GM21576 (cell line): ENCODE data around the gene ACY1.
"Not testable (repeated sequence)": the region's sequence is repeated elsewhere in the genome, so short reads cannot be mapped to it uniquely, and the experiment has no call there.

Experiments
- ATAC-seq: cut with Tn5 transposase; IDR thresholded peaks from one replicate; pipeline ENCODE4 v1.9.1; 2021; ENCODE audit warnings: mild to moderate bottlenecking, moderate library complexity; ENCODE audit not compliant: unreplicated experiment

The ACY1 gene

DNA sequence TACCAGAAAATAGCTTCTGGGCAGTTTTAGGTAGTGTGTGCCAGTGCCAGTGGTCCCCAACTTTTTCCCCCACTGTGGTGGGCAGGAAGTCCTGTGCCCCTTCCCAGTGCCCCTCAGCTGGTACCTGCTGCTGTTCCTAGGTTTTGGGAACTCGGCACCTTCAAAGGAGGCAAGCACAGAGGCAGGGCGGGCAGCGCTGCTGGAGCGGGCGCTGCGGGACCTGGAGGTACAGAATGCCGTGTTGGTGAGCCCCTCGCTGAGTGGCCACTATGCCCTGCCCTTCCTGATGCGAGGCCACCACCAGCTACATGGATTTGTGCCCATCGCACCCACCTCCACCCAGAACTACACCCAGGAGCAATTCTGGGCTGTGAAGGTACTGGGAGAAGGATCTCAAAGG lies 3.1 kb upstream of the ACY1 start:
- no peak for ATAC-seq

DNA sequence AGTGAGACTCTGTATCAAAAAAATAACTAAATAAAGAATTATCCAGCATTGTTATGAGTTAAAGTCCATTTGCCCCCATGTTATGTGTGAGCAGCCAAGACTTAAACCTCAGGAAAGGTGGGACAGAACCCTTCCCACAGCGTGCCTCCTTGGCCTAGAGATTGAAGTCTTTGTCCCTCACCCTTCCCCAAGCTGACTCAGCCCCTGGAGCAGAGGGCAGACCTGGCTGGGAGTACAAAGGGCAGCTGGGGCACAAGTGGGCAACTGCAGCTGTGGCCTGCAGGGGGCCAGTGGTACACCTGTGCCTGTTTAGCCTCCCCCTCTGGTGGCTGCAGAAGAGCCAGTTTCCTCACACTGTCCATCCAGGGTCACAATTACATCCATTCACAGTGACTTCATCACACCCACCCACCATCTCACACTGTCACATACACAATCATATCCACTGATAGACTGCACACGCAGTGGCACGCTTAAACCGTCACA lies 940 bp upstream of the ACY1 start:
- ATAC-seq, result peak; percentile 52

DNA sequence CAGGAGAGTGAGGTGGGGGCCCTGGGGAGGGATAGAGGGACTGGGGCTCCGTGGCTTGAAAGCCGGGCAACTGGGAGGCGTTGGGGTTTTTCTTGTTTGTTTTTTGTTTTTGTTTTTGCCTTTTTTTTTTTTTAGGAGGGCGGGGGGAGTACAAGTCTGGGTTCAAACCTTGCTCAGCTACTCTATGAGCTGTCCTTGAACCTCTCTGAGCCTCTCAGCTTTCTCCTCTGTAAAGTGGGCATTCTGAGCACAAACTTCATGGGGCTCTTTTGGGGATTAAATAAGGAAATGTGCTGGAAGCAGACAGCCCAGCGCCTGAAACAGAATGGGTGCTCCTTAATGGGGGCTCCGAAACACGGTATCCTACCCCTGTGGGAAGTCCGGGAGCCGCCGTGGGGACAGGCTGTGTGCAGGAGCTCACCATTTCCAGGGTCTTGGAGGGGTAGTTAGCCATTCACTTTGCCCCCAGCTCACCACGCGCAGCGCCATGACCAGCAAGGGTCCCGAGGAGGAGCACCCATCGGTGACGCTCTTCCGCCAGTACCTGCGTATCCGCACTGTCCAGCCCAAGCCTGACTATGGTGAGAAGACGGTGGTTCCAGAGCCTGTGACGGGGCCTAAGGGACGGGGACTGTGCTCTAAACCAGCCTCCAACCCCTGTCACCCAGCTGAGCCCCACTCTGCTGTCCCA lies 388 bp downstream of the ACY1 start:
- ATAC-seq, result no peak

DNA sequence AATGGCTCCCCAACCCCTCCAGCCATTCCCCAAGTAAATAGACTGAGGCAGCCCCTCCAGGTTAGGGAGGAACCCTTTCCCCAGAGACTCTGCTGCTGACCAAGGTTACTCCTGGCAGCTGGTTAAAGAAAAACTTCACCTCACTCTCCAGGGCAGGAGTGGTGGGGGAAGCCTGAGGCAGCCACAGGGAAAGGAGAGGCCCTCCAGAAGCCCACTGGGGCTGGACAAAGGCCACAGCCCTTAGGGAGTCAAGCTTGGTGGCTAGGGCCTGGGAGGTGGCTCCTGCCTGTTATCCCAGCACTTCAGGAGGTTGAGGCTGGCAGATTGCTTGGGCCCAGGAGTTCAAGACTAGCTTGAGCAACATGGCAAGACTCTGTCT lies 923 bp downstream of the ACY1 start:
- no peak for ATAC-seq

DNA sequence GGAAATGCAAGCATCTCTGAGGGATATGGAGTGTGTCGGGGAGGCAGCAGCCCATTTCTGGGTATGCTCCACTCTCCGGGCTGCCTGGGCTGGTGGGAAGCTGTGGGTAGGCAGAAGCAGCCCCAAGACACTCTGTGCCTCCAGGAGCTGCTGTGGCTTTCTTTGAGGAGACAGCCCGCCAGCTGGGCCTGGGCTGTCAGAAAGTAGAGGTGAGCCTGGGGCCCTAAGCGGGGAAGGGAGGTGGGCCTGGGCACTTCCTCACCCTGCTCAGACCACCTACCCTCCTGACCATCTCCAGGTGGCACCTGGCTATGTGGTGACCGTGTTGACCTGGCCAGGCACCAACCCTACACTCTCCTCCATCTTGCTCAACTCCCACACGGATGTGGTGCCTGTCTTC lies 1.7 kb downstream of the ACY1 start:
- no peak for ATAC-seq

DNA sequence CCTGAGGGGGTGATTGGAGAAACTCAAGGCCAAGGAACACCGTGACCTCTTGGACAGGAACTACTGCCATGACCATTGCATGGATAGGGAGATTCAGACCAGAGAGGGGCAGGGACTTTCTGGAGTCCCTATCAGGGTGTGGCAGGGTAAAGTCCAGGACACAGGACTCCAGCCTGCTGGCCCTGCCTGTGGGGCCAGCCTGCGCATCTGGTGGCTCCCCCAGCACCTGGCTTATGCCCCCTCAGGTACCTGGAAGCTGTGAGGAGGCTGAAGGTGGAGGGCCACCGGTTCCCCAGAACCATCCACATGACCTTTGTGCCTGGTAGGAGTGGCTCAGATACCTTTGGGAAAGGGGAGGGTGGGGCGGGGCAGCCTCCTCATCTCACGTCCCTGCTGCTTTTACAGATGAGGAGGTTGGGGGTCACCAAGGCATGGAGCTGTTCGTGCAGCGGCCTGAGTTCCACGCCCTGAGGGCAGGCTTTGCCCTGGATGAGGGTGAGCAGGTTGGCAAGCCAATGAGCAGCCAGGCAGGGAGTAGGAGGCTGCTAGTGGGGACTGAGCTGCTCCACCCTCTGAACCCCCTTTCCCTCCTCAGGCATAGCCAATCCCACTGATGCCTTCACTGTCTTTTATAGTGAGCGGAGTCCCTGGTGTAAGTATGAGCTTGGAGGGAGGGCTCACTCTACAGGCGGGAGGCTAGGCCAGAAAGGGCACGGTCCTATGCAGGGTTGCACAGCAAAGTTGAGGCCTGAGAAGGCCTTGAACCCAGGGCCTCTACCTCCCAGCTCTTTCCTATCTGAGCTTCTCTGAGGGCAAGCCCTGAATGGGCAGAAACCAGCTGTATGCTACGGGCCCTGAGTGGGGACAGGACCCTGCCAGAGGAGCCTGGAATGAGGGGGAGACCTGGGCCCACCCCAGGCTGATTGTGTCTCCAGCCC lies 2.9 kb downstream of the ACY1 start:
- no peak for ATAC-seq

DNA sequence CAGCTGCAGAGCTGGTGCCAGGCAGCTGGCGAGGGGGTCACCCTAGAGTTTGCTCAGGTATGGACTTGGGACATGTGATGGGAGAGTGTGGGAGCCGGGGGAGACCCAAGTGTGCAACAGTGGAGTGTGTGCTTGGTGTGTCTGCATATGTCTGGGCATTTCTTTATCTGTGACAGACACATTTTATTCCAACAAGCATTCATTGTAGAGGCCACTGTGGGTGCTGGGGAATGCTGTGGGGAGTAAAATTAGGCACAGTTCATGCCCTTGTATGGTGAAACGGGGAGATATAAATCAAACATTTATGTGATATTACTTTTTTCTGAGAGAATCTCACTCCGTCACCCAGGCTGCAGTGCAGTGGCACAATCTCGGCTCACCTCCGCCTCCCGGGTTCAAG lies 4.2 kb downstream of the ACY1 start:
- no peak for ATAC-seq

DNA sequence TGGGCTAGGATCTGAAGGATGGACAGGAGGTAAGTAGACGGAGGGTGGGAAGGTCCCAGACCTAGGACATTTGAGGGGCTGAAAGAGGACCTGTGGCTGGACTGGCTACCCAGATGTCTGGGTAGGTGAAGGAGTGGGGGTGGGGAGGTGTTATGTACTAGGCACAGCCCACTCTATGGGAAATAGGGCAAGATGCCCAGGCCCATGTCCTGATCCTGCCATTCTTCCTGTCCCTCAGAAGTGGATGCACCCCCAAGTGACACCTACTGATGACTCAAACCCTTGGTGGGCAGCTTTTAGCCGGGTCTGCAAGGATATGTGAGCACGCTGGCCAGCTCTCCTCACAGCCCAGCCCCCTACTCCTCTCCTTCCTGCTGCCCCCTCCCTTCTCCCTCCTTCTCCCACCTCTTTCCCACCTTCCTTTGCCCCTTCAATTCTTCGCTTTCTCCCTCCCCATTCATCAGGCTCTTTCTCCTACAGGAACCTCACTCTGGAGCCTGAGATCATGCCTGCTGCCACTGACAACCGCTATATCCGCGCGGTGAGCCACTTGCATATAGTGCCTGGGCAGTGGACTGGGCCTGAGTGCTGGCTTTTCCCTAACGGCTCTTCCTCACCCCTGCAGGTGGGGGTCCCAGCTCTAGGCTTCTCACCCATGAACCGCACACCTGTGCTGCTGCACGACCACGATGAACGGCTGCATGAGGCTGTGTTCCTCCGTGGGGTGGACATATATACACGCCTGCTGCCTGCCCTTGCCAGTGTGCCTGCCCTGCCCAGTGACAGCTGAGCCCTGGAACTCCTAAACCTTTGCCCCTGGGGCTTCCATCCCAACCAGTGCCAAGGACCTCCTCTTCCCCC lies 5.2 kb downstream of the ACY1 start:
- no peak for ATAC-seq

DNA sequence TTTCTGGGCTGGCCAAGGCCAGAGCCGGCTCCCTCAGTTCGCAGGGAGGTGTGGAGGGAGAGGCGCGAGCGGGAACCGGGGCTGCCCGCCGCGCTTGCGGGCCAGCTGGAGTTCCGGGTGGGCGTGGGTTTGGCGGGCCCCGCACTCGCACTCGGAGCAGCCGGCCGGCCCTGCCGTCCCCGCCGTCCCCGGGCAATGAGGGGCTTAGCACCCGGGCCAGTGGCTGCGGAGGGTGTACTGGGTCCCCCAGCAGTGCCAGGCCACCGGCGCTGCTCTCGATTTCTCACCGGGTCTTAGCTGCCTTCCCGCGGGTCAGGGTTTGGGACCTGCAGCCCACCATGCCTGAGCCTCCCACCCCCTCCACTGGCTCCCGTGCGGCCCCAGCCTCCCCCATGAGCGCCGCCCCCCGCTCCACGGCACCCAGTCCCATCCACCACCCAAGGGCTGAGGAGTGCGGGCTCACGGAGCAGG lies 7.2 kb downstream of the ACY1 start:
- not testable (repeated sequence) for ATAC-seq

DNA sequence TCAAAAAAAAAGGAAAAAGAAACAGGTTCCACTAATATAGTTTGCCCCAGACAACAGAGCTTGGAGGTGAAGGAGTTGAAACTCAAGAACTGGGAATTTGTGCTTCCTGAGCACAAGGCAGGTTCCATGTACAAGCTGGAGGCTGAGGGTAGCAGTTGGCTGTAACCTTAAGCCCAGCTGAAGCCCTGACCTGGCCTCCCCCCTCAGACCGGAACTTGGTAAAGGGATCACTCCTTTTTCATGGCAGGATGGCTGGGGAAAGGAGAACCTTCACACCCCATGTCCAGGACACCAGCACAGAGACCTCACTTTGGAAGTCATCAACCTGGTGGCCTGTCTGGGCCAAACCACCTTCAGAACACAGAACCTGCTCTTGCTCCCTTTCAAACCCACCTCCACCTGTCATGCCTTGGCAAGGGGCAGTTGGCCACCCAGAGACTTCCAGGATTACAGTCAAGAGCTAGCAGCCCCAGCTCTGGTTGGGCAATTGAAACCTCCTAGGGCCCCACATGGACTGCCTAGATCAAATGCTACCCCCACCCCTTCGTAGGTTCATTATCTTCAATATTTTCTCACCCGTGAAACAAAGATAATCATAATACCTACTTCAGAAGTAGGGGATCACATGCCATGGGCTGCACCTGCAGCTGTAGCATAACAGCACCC lies 8.8 kb downstream of the ACY1 start:
- no peak for ATAC-seq

DNA sequence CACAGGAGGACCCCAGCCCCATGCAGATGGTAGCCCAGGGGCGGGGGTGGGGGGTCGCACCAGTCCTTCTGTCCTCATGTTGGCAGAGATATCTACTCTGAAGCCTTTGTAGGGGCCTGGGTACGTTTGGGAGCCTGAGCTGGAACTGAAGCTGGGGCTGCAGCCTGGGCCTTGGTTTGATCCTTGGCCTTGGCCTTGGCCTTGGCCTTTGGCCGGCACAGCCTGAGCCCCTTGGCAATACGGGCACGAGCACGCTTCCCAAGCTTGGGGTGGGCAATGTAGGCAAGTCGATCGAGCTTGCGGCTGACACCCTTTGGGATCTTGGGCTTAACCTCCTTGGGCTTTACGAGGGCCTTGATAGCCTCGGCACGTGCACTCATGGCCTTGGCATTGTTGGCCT lies 10.3 kb downstream of the ACY1 start:
- ATAC-seq, result not testable (repeated sequence)

DNA sequence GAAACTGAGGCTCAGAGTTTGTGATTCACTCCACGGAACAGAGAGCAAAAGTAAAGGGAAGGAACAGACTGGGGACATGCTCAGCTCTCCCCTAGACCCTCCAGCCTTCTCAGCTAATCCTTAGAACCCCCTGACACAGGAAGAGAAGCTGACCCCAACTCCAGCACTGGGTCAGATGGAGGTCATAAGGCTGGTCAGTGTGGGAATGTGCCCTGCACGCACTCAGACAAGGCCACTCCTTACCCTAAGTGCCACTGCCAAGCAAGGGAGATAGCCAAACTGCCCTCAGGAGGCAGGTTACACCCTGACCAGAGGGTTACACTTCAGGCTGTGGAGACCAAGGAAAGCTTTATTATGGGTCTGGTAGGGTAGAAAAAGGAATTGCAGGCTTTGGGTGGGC lies 11.2 kb downstream of the ACY1 start:
- no peak for ATAC-seq

DNA sequence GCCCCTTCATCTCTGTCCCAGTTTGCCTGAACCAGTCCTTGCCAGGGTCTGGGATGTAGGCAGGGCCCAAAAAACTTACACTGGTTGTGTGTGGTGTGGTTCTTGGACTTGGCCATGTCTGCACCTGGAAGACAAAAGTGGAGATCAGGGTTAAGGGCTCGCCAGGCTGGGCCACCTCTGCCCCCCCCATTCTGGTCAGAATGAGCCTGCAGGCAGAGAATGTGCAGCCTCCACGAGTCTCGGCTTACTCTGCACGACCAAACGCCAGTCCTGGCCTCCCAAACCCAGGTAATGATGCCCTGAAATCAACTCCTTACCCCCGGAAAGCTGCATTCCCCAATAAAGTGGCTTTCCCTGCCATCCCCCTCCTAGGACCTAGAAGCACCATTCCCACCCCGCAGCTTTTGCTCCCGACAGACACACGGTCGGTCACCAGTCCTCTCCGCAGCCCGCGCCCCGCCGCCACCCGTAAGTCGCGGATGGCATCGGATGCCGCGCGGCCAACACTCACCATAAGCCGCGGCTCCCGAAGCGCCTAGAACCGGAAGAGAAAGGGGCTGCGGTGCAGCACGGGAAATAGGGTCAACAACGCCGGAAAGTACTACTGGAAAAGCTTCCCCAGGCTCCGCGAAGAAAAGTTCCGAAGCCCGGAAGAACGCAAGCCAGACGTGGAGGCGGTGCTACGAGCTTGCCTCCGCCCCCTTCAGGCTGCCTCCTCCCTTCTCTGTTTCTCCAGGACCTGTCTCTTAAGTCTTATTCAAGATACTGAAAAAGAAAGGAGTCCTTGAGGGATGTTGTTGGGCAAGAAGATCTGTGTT lies 12.2 kb downstream of the ACY1 start, which contains the start of gene RPL29:
Gene RPL29 (minus strand): TSS at position 550 of the 818 bp plus-strand sequence. CDS start 434 bp downstream, at position 116.
- ATAC-seq, result peak; percentile 83

DNA sequence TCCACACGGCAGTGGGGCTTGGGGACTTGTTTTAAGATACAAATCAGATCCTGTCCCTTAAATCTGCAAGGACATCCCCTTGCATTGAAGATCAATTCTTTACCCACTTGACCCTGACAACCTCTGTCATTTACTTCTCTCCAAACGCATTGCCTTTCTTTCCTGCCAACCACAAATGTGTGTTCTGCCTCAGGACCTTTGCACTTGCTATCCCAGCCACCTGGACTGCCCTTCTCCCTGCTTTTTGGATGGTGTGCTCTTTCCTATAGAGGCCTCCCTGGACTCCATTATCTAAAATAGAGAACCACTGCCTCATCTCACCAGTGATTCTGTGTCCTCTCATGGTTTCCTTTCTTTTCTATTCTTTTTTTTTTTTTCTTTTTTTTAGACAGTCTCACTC lies 13.8 kb downstream of the ACY1 start:
- ATAC-seq, result no peak

DNA sequence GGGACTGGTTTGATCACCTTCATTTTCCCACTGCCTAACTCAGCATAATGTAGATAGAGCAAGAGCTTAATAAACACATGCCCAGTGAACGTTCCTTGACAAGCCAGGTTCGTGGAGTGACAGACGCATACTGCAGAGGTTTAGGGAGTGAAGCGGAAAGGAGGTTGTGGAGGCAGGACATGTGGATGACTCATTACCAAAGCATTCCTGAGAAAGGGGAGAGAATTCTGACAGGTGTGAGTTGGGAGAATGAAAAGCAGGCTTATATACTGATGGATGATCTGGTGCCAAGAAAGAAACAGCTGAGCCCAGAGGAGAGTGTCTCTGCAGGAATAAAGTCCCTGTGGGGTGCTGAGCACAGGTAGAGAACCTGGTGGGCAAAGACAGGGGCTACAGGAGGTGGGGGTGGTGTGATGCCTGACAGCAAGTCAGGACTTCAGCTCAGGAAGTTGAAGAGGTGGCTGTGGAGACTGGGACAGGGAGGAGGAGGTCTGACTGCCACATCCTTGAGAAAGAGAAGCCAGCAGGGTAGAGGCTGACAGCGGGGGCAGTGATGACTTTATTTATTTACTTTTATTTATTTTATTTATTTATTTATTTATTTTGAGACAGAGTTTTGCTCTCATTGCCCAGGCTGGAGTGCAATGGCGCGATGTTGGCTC lies 14.7 kb downstream of the ACY1 start:
- ATAC-seq, result no peak

DNA sequence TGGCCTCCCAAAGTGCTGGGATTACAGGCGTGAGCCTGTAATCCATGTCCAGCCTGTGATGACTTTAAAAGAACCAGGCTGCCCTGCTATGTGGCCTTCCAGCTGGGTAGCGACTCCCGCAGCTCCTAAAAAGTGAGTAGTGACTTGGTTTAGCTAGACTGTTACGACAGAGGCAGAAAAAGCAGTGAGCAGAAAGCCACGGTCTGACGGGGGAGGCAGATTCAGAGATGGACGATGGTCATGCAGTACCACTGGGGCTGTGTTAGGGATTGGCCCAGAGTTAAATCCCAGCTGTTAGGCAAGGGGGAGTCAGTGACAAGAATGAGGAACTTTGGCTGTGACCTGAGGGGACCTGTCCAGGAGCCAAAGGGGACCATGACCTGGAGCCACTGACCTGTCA lies 15.4 kb downstream of the ACY1 start:
- ATAC-seq, result no peak

DNA sequence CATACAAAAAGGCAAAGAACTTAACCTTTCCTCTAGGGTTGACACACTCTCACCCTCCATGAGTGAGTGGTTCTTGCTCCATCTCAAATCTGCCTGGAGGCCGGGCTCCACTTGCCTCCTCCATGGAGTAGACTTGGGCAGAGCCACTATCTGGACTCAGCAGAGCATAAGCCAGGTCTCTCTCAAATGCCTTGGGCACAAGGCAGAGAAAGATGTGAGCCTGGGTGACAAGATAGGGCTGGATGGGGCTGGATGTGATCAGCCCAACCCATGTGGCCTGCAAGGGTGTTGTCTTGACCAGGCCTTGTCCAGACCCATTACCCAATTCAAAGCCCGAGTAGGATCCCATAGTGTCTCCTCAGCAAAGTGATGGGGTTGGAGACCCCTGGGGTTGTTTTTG lies 16.5 kb downstream of the ACY1 start:
- no peak for ATAC-seq

DNA sequence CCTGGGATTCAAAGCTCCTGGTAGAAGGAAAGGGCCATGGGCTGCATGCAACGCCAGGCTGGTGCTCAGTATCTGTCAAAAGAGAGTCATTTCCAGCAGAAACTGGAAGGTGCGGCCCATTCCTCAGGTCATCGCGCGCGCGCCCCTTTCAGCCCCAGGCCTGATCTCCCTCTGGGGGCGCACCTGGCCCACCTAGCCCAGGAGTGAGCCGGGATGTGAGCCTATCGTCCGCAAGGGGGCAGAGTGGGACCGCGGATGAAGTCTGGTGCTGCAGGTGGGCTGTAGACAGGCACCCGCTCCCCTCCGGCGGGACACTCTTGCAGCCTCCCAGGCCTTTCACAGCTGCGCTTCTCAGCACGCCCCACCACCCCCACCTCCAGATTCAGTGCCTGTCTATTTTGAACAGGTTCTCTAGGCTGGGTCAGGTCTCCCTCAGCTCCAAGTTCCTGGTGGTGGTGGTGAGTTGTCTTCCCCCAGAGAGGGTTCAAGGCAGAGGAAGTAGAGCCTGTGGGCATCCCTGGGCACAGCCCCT lies 18.2 kb downstream of the ACY1 start:
- ATAC-seq, result peak; percentile 77

DNA sequence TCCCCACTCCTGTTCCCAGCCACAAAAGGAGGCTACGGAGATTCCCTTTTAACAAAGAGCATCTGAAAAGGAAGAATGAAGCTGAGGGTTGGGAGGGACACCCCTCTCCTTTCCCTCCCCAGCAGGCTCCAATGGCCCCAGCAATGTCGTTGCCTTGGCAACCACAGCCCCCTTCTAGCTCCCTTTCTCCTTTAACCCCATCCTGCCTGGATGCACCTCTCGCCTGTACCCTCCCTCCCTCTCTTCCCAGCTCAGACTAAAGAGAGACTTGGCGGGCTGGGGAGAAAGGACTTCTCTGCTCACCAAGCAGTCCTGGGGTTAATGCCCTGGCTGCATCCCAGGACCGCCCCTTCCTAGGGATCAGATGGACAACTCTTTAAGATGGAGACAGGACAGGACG lies 19.4 kb downstream of the ACY1 start:
- no peak for ATAC-seq
